ENCODE measurements around the gene PPP2R5C. TPM values are rescaled to one million over a fixed set of nuclear protein-coding genes. Genes with fewer than 3 reads are reported as not detected.

The PPP2R5C gene
- total and polyA plus RNA-seq, 12 donors, result 66.8 to 257 (median 222) TPM

DNA sequence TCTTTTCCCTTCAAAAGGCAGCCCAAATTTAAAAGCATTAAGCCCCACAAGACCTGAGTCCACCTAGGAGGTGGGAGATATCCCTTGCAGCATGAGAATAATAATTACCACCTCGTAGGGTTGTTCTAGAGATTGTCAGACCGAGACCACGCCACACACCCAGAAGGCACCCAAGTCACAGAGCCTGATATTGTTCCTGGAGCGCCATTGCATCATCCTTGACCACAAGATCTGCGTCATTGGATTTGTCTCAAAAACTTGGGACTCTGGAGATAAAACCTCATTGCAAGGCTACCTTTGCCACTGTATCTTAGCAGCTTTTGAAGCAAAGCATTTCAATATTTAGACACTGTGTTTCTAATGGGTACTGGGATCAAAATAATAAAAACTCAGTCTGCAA lies 29.4 kb upstream of the PPP2R5C start:
- 72 to 92% methylated on average over 5 of the region's 5 CpGs for WGBS, 2 donors
- Histone ChIP-seq H3K27ac (peak overlapping the region in 2 of 10 donors; percentile 36 to 82), H3K9me3 (peaks cover 0 to 8% (median 0%) of the 10 kb centered on the region in 11 donors), H3K4me1 (peaks cover 0 to 25% (median 7%) of the 10 kb centered on the region in 9 donors), H3K36me3 (no peaks in the 10 kb centered on the region), H3K4me3 (no peak overlapping the region), H3K27me3 (peaks cover 0 to under 1% (median 0%) of the 10 kb centered on the region in 7 donors)
- intact Hi-C loops (cut with DNase I), result no loop called here
- ATAC-seq (no peak), DNase-seq (no peak)
- TF ChIP-seq CTCF (IDR thresholded peaks at IDR 0.05), result no peak

- Histone ChIP-seq H3K9me3 (peaks cover 0 to 8% (median 0%) of the 10 kb centered on the region in 11 donors), H3K27ac (no peak overlapping the region), H3K4me3 (no peak overlapping the region), H3K36me3 (no peaks in the 10 kb centered on the region), H3K4me1 (peaks cover 0 to 29% (median 7%) of the 10 kb centered on the region in 9 donors), H3K27me3 (peaks cover 0 to 6% (median 0%) of the 10 kb centered on the region in 7 donors)
- DNase-seq (no peak), ATAC-seq (no peak)
- intact Hi-C loops (cut with DNase I), result no loop called here
- WGBS, 2 donors, result 92 to 99% methylated on average over 4 of the region's 4 CpGs
- TF ChIP-seq CTCF (IDR thresholded peaks at IDR 0.05), result no peak
These were observed 28.3 kb upstream of the PPP2R5C start for GRCh38 chr14:101733211-101733610.

- ATAC-seq (no peak), DNase-seq (no peak)
- Histone ChIP-seq H3K36me3 (no peaks in the 10 kb centered on the region), H3K9me3 (peaks cover 0 to 8% (median 0%) of the 10 kb centered on the region in 11 donors), H3K4me3 (no peak overlapping the region), H3K4me1 (peaks cover 0 to 34% (median 7%) of the 10 kb centered on the region in 9 donors), H3K27ac (no peak overlapping the region), H3K27me3 (peaks cover 0 to 6% (median 0%) of the 10 kb centered on the region in 7 donors)
- 90 to 94% methylated on average over 16 of the region's 16 CpGs for WGBS, 2 donors
- intact Hi-C loops (cut with DNase I), result no loop called here
- TF ChIP-seq CTCF (IDR thresholded peaks at IDR 0.05), result no peak
These were observed 27.2 kb upstream of the PPP2R5C start for GRCh38 chr14:101734246-101734847.

GRCh38 chr14:101735453-101735852 lies 26.1 kb upstream of the PPP2R5C start:
- TF ChIP-seq CTCF (IDR thresholded peaks at IDR 0.05), result no peak
- Histone ChIP-seq H3K9me3 (peaks cover 0 to 9% (median 0%) of the 10 kb centered on the region in 11 donors), H3K27me3 (peaks cover 0 to 6% (median 0%) of the 10 kb centered on the region in 7 donors), H3K4me3 (no peak overlapping the region), H3K27ac (no peak overlapping the region), H3K36me3 (no peaks in the 10 kb centered on the region), H3K4me1 (peaks cover 0 to 32% (median 7%) of the 10 kb centered on the region in 9 donors)
- intact Hi-C loops (cut with DNase I), result no loop called here
- ATAC-seq (no peak), DNase-seq (no peak)
- 86 to 88% methylated on average over 7 of the region's 7 CpGs for WGBS, 2 donors

All from heart right ventricle (tissue), 16 donors.